Erythroblast (primary cell): ENCODE data around the gene LIPI.
"Not testable (repeated sequence)": the region's sequence is repeated elsewhere in the genome, so short reads cannot be mapped to it uniquely, and the experiment has no call there.

Source experiments
- DNase-seq, 2 experiments: peaks; one replicate each; lab custom pipeline; 2025; lab: John Stamatoyannopoulos, UW
- GATA1 ChIP-seq: IDR thresholded peaks from 2 replicates; pipeline ENCODE4 v1.6.1; 2011; ENCODE audit warnings: low read depth, mild to moderate bottlenecking, control low read depth, low read length, moderate library complexity
- POLR2A ChIP-seq: IDR thresholded peaks from 2 replicates; pipeline ENCODE4 v1.6.1; 2011; ENCODE audit warnings: mild to moderate bottlenecking, low read length

The LIPI gene

GRCh38 chr21:14213164-14213563 lies 2.4 kb upstream of the LIPI start:
- no peak for TF ChIP-seq POLR2A
- TF ChIP-seq GATA1, result no peak
- no peak for DNase-seq

GRCh38 chr21:14206222-14206621 lies 4.5 kb downstream of the LIPI start:
- no peak for DNase-seq
- no peak for TF ChIP-seq GATA1
- TF ChIP-seq POLR2A, result no peak

DNA sequence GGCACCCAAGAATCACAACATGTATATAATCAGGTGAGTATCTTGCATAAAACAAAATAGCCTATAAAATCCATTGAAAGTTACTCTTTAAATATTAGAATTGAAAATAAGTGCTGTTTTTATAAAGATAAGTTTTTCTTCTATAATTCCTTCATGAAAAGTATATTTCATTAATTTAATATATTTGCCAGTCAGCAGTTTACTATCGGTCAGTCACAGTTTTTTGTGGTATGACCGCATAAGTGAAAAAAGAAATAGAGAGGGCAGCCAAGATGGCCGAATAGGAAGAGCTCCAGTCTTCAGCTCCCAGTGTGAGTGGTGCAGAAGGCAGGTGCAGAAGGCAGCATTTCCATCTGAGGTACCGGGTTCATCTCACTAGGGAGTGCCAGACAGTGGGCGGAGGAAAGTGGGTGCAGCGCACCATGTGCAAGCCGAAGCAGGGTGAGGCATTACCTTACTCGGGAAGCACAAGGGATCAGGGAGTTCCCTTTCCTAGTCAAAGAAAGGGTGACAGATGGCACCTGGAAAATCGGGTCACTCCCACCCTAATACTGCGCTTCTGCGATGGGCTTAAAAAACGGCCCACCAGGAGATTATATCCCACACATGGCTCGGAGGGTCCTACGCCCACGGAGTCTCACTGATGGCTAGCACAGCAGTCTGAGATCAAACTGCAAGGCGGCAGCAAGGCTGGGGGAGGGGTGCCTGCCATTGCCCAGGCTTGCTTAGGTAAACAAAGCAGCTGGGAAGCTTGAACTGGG lies 44.1 kb downstream of the LIPI start:
- not testable (repeated sequence) for DNase-seq

DNA sequence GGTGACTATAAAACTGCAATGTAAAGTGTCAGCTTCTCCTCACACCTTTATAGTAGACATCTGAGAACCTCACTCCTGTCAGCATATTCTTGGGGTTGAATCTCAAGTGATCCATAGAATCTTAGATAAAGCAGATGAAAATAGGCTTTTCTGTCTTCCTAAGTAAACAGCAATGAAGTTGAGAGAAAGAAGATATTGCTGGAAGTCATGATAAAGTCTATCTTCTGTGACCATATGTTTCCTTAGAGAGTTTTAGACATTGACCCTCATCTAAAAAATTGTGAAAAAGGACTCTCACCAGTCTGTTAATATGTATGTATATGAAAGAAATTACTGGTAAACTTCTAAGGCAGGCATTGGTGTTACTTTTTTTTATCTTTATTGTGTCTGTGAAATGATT lies 66.8 kb downstream of the LIPI start:
- no peak for TF ChIP-seq POLR2A
- TF ChIP-seq GATA1, result no peak
- no peak for DNase-seq

- TF ChIP-seq GATA1, result no peak
- TF ChIP-seq POLR2A, result no peak
- no peak for DNase-seq
Measured at GRCh38 chr21:14124266-14124665, 86.5 kb downstream of the LIPI start.

GRCh38 chr21:14121719-14122118 lies 89.0 kb downstream of the LIPI start:
- TF ChIP-seq POLR2A, result no peak
- TF ChIP-seq GATA1, result no peak
- no peak for DNase-seq

GRCh38 chr21:14120091-14120734 lies 90.5 kb downstream of the LIPI start:
- peak; percentile 42 to 63 for DNase-seq
- TF ChIP-seq POLR2A (no peak), GATA1 (no peak)

DNA sequence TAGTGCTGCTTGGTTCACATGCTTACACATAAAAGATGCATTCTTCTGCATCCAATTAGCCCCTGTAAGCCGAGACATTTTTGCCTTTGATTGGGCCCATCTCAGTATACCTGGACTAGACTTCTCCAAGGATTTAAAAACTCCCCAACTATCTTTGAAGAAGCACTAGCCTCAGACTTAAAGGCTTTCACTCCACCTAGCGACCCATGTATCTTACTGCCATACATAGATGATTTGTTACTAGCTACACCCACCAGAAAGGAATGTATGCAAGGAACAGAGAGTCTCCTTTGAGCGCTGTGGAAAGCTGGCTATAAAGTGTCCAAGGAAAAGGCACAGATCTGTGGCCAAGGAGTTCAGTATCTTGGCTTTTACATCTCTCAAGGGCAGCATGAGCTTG lies 91.7 kb downstream of the LIPI start:
- no peak for DNase-seq
- TF ChIP-seq GATA1, result no peak
- no peak for TF ChIP-seq POLR2A

DNA sequence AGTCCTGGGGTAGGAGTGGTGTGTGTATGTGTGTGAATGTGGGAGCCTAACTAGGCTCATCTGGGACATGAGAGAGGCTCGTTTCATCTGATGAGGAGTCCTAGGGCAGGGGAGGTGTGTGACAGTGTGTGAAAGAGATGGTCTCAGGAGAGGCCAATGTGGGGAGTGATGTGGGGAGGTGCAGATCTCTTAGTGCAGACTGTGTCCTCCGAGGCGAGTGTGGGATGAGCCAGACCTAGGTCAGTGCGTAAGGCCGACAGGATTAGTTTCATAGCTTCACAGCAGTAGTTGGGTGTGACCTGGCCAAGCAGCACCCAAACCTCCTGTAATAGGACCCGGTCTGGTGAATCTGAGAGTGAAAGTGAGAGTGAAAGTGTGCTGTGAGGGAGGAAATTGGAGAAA lies 94.7 kb downstream of the LIPI start:
- TF ChIP-seq GATA1 (no peak), POLR2A (no peak)

DNA sequence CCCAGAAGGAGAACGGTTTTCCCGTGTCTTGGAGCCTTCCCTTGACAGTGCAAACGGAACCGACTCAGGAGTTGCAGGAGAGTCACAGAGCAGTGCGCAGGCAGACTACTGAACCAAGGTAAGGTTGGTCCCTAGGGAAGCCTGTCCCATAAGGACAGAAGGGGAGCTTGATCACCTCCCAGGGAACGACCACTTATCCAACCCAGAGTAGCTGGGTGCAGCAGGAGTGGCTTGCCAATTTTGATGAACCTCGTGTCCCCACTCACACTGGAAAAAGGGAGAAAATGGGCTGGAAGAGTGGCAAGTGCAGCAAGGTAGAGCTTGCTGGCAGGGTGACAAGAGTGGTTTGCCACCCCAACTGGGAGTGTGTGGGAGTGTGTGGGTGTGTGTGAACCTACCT lies 95.1 kb downstream of the LIPI start:
- no peak for TF ChIP-seq GATA1
- TF ChIP-seq POLR2A, result no peak
- DNase-seq, result no peak

More for the DNA sequence above, 94.7 kb downstream of the LIPI start:
- no peak for DNase-seq

DNA sequence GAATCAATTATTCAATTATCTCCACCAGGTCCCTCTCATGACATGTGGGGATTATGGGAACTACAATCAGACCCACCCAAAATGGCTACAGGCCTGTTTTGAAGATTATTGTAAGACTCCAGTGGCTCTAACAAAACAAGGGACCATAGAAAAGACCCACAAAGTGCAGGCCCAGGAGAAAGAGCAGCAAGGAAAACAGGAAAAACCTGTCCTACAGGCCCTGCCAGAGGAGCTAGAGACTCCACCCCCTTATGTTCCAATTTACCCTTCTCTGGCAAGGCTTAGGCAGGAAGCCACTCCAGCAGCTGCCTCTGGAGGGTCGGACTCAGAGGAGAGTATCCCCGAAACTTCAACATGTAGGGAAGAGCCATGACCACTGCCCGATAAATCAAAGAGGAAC lies 96.5 kb downstream of the LIPI start:
- DNase-seq, result no peak
- TF ChIP-seq POLR2A, result no peak
- TF ChIP-seq GATA1, result no peak

DNA sequence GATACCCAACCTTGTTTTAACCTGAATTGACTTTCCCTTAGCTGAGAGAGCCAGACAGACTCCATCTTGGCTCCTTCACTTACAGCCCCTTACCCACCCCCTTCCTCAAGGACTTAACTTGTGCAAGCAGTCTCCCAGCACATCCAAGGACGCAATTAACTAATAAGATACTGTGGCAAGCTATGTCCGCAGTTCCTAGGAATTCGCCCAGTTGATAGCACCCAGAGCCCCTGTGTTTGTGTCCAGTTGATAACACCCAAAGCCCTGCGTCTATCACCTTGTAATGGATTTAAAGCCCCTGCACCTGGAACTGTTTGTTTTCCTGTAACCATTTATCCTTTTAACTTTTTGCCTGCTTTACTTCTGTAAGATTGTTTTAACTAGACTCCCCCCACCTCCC lies 106.2 kb downstream of the LIPI start:
- not testable (repeated sequence) for DNase-seq

DNA sequence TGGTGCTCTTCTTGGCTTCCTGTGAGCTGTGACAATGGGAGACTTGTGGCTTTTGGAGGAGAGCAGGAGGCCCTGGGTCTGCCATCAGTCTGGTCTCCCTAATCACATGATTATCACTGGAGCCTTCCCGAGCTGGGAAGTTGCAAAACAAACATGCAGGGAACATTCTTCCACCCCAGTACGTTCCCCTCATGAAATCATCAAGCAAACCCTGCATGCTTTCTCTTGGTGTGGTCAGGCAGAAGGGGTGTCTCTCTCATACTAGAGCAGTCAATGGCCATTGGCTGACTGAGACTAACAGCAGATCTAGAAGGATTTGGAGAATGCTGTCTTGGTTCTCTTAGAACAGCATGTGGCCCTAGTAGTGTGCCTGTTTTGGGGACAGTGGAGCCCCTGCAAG lies 111.2 kb downstream of the LIPI start:
- TF ChIP-seq GATA1 (no peak), POLR2A (no peak)
- no peak for DNase-seq

DNA sequence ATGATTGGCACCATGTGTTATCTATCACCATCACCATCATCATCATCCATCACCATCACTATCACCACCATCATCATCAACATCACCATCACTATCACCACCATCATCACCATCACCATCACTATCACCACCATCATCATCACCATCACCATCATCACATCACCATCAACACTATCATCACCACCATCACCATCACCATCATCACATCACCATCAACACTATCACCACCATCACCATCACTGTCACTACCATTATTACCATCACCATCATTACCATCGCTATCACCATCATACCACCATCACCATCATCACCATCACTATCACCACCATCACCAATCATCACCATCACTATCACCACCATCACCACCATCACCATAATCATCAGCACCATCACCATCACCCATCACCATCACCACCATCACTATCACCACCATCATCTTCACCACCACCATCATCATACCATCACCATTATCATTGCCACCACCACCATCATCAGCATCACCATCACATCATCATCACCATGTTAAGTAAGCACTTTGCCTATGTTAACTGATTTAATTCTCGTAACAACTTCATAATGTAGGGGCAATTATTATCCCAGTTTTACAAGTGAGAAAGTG lies 112.8 kb downstream of the LIPI start:
- TF ChIP-seq GATA1 (no peak), POLR2A (no peak)
- no peak for DNase-seq
